Measurements from ENCODE around the gene MED13L.

Gene MED13L

GRCh38 chr12:116026768-116027550 lies 250.5 kb downstream of the MED13L start:
- Mint-ChIP-seq H3K36me3 (peaks cover 8 to 22% of the 10 kb centered on the region in 2 donors), H3K27ac (peak overlapping the region; percentile 47), H3K4me1 (peaks cover 14 to 15% of the 10 kb centered on the region in 2 donors), H3K4me3 (no peak overlapping the region), H3K27me3 (no peaks in the 10 kb centered on the region), H3K9me3 (peaks cover 1 to 5% of the 10 kb centered on the region in 2 donors)
- DNase-seq (no peak), ATAC-seq (replicated peaks) (no peak)

DNA sequence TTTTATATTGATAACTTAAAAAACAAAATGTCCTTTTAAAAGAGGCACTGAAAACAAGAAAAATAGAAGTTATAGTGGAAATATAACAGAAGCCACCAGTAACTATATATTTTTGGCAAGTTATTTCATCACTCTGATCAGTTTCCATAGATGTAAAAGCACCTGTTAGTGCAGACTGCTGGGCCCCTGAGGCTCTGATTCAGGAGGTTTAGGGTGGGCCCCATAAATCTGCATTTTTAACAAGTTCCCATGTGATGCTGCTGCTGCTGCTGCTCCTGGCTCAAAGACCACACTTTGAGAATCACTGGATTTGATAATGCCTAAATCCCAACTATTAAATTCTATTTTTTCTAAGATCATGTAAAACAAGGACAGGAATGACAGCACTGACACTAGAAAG lies 251.1 kb downstream of the MED13L start:
- Mint-ChIP-seq H3K27me3 (no peaks in the 10 kb centered on the region), H3K27ac (peak overlapping the region; percentile 6), H3K4me1 (peaks cover 14 to 15% of the 10 kb centered on the region in 2 donors), H3K4me3 (no peak overlapping the region), H3K9me3 (peaks cover under 1 to 5% of the 10 kb centered on the region in 2 donors), H3K36me3 (peaks cover 7 to 18% of the 10 kb centered on the region in 2 donors)
- DNase-seq, result no peak
- ATAC-seq (replicated peaks), result no peak

- Mint-ChIP-seq H3K27ac (no peak overlapping the region), H3K36me3 (peaks cover 5 to 7% of the 10 kb centered on the region in 2 donors), H3K4me1 (peaks cover 14 to 15% of the 10 kb centered on the region in 2 donors), H3K9me3 (no peaks in the 10 kb centered on the region), H3K27me3 (no peaks in the 10 kb centered on the region), H3K4me3 (no peak overlapping the region)
- DNase-seq, result no peak
- no peak for ATAC-seq (replicated peaks)
These were observed 252.7 kb downstream of the MED13L start for GRCh38 chr12:116024769-116025168.

GRCh38 chr12:116019415-116019814 lies 258.1 kb downstream of the MED13L start:
- Mint-ChIP-seq H3K27me3 (no peaks in the 10 kb centered on the region), H3K4me1 (no peaks in the 10 kb centered on the region), H3K27ac (no peak overlapping the region), H3K4me3 (no peak overlapping the region), H3K9me3 (no peaks in the 10 kb centered on the region), H3K36me3 (peaks cover 18 to 21% of the 10 kb centered on the region in 2 donors)
- ATAC-seq (replicated peaks) (no peak), DNase-seq (no peak)

- Mint-ChIP-seq H3K4me3 (no peak overlapping the region), H3K27me3 (no peaks in the 10 kb centered on the region), H3K27ac (no peak overlapping the region), H3K4me1 (no peaks in the 10 kb centered on the region), H3K36me3 (peaks cover 27 to 31% of the 10 kb centered on the region in 2 donors), H3K9me3 (no peaks in the 10 kb centered on the region)
- DNase-seq (no peak), ATAC-seq (replicated peaks) (no peak)
These were observed 259.2 kb downstream of the MED13L start for GRCh38 chr12:116018282-116018681.

GRCh38 chr12:116015525-116015924 lies 262.0 kb downstream of the MED13L start:
- DNase-seq (no peak), ATAC-seq (replicated peaks) (peak; percentile 60 to 64)
- H3K9me3 Mint-ChIP-seq, result no peaks in the 10 kb centered on the region
- H3K36me3 Mint-ChIP-seq, result peaks cover 33 to 44% of the 10 kb centered on the region in 2 donors
- H3K4me1 Mint-ChIP-seq, result no peaks in the 10 kb centered on the region
- H3K4me3 Mint-ChIP-seq, result no peak overlapping the region
- no peaks in the 10 kb centered on the region for H3K27me3 Mint-ChIP-seq
- H3K27ac Mint-ChIP-seq, result no peak overlapping the region

- no peak for DNase-seq
- no peaks in the 10 kb centered on the region for H3K4me1 Mint-ChIP-seq
- H3K36me3 Mint-ChIP-seq, result peaks cover 28 to 53% of the 10 kb centered on the region in 2 donors
- H3K4me3 Mint-ChIP-seq, result no peak overlapping the region
- H3K27me3 Mint-ChIP-seq, result no peaks in the 10 kb centered on the region
- H3K27ac Mint-ChIP-seq, result no peak overlapping the region
- ATAC-seq (replicated peaks), result no peak
- no peaks in the 10 kb centered on the region for H3K9me3 Mint-ChIP-seq
These were observed 264.7 kb downstream of the MED13L start for GRCh38 chr12:116012757-116013156.

DNA sequence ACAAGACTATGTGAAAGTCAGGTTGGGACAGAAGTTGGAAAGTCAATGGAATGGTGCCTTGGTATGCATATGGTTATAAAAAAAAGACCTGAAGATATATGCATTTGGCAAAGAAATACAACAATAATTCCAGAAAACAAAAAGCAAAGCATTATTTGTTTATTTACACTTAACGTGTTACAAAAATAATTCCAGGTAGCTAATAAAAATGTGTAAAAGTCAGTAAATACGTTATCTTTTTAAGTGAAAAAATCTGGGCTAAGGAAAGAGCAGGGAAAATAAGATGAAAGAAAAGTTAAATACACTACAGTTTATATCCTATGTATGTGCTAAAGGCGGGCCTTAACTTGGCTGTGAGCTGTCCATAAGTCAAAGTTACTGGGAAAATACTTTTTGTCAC lies 266.3 kb downstream of the MED13L start:
- no peak overlapping the region for H3K27ac Mint-ChIP-seq
- peaks cover 28 to 52% of the 10 kb centered on the region in 2 donors for H3K36me3 Mint-ChIP-seq
- no peaks in the 10 kb centered on the region for H3K4me1 Mint-ChIP-seq
- ATAC-seq (replicated peaks) (no peak), DNase-seq (no peak)
- no peaks in the 10 kb centered on the region for H3K9me3 Mint-ChIP-seq
- H3K4me3 Mint-ChIP-seq, result no peak overlapping the region
- no peaks in the 10 kb centered on the region for H3K27me3 Mint-ChIP-seq

DNA sequence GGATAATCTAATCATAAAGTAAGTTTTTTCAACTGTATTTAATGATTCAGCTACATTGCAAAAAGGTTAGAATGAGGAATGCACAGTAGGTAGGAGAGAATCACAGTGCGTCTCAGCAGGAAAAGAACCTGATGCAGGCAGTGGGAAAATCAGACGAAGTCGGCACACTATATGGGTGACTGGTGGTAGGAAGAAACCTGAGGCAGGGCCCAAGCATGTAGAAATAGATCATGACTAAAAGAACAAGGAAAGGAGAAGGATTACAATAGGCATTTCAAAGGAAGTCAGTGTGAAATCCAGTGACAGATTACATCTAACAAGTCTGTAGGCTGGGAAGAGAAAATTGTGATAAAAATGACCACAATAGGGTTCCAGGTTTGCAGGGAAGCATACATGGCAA lies 267.0 kb downstream of the MED13L start:
- Mint-ChIP-seq H3K27me3 (no peaks in the 10 kb centered on the region), H3K4me1 (no peaks in the 10 kb centered on the region), H3K36me3 (peaks cover 28 to 57% of the 10 kb centered on the region in 2 donors), H3K27ac (no peak overlapping the region), H3K4me3 (no peak overlapping the region), H3K9me3 (no peaks in the 10 kb centered on the region)
- DNase-seq, result no peak
- no peak for ATAC-seq (replicated peaks)

GRCh38 chr12:116009805-116010204 lies 267.7 kb downstream of the MED13L start:
- no peak overlapping the region for H3K27ac Mint-ChIP-seq
- H3K36me3 Mint-ChIP-seq, result peaks cover 28 to 52% of the 10 kb centered on the region in 2 donors

DNA sequence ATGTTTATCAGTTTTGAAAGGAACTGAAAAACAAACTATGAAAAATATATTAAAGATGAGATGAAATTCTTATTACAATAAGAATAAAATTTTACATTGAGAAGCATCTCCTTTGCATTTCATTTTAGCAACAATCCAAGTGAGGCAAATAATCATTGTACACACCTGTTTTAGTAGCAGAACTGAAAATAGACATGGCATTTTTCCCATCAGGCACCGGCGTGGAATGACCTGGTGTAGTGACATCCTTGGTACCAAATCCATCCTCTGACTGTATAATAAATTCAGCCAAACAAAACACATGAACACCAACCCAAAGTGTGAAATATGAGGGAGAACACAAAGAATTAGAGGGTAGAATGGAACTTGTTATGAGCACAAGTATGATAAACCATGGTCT lies 271.4 kb downstream of the MED13L start:
- no peak overlapping the region for H3K27ac Mint-ChIP-seq

More at GRCh38 chr12:116009805-116010204, 267.7 kb downstream of the MED13L start:
- ATAC-seq (replicated peaks) (no peak), DNase-seq (no peak)
- no peaks in the 10 kb centered on the region for H3K9me3 Mint-ChIP-seq
- no peak overlapping the region for H3K4me3 Mint-ChIP-seq
- H3K27me3 Mint-ChIP-seq, result no peaks in the 10 kb centered on the region
- H3K4me1 Mint-ChIP-seq, result no peaks in the 10 kb centered on the region

DNA sequence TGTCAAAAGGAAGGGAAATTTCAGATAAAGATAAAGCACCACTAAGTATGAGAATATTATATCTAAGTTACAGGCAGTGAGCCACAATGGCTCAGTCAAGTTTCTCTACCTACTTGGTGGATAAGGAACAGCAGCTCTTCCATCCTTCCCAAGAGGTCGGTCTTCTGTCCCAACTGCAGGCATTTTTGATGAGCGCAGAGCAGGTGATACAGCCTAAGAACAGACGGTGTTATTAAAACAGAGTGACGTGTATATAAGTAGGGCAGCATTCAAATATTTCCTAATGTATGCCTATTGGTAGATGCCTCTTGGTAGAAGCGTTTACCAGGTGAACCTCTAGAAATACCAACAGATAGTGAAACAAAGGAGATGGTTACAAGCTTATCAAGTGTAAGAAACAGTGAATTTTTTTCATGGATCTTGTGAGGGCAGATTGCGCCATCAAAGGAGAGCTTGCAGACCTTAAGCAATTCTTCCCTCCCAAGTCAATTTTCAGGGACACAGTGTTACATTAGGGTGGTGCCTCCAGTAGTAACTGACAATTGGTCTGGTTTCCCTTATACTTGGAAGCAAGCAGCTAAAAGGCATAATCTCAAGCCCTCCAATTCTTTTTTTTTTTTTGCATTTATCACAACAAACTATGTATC lies 274.5 kb downstream of the MED13L start:
- ATAC-seq (replicated peaks) (no peak), DNase-seq (no peak)
- Mint-ChIP-seq H3K36me3 (peaks cover 17 to 31% of the 10 kb centered on the region in 2 donors), H3K27me3 (no peaks in the 10 kb centered on the region), H3K4me3 (no peak overlapping the region), H3K9me3 (no peaks in the 10 kb centered on the region), H3K27ac (no peak overlapping the region), H3K4me1 (peaks cover 4 to 7% of the 10 kb centered on the region in 2 donors)

More for the DNA sequence above, 271.4 kb downstream of the MED13L start:
- no peak for ATAC-seq (replicated peaks)
- no peak for DNase-seq
- Mint-ChIP-seq H3K4me3 (no peak overlapping the region), H3K27me3 (no peaks in the 10 kb centered on the region), H3K36me3 (peaks cover 16 to 46% of the 10 kb centered on the region in 2 donors), H3K4me1 (no peaks in the 10 kb centered on the region), H3K9me3 (no peaks in the 10 kb centered on the region)

- Mint-ChIP-seq H3K36me3 (peaks cover 14 to 26% of the 10 kb centered on the region in 2 donors), H3K4me3 (no peak overlapping the region), H3K27ac (peak overlapping the region; percentile 67), H3K27me3 (no peaks in the 10 kb centered on the region), H3K9me3 (no peaks in the 10 kb centered on the region), H3K4me1 (peaks cover 4 to 8% of the 10 kb centered on the region in 2 donors)
- no peak for DNase-seq
- ATAC-seq (replicated peaks), result no peak
These were observed 277.2 kb downstream of the MED13L start for GRCh38 chr12:116000252-116000651.

GRCh38 chr12:115999582-115999981 lies 277.9 kb downstream of the MED13L start:
- no peak overlapping the region for H3K27ac Mint-ChIP-seq
- peaks cover 16 to 28% of the 10 kb centered on the region in 2 donors for H3K36me3 Mint-ChIP-seq
- H3K4me1 Mint-ChIP-seq, result peaks cover 4 to 8% of the 10 kb centered on the region in 2 donors

More at GRCh38 chr12:115999582-115999981, 277.9 kb downstream of the MED13L start:
- Mint-ChIP-seq H3K27me3 (no peaks in the 10 kb centered on the region), H3K9me3 (no peaks in the 10 kb centered on the region), H3K4me3 (no peak overlapping the region)
- DNase-seq (no peak), ATAC-seq (replicated peaks) (no peak)

Measured in stimulated activated naive B cell treated with anti-CD40 and anti-IgM and Interleukin-4, amounts not matched to agents 10 μg/mL and 1 μg/mL and 100 μg/mL, for 72 hours (primary cell).